Testis (tissue), 3 donors: ENCODE data around the gene NAT14. TPM values are rescaled to one million over a fixed set of nuclear protein-coding genes. Genes with fewer than 3 reads are reported as not detected.

Experiments used
- DNase-seq: peaks from one replicate; pipeline ENCODE4 v3.0.0-alpha.2; 2019
- H3K27ac ChIP-seq, 2 donors: fragments of 200-600 bp; sonication (generic); one replicate each; pipeline ENCODE4 v1.5.1; 2019
- H3K27me3 ChIP-seq: fragments of 200-600 bp; sonication (generic); one replicate; pipeline ENCODE4 v1.5.1; 2019
- H3K36me3 ChIP-seq: fragments of 200-600 bp; sonication (generic); one replicate; pipeline ENCODE4 v1.5.1; 2017; ENCODE audit warnings: low read depth; ENCODE audit errors: missing control alignments
- H3K4me1 ChIP-seq: fragments of 200-600 bp; sonication (generic); one replicate; pipeline ENCODE4 v1.5.1; 2019
- H3K4me3 ChIP-seq, 2 donors: fragments of 200-600 bp; sonication (generic); one replicate each; pipeline ENCODE4 v1.5.1; 2017 to 2019
- H3K9me3 ChIP-seq: fragments of 200-600 bp; sonication (generic); one replicate; pipeline ENCODE4 v1.5.1; 2017
- CTCF ChIP-seq, 3 experiments: fragments of 450-650 bp in 2 of 3; fragments of 200-600 bp in 1 of 3; sonication (generic) in 1 of 3; IDR thresholded peaks; one replicate each; pipeline ENCODE4 v1.5.1; 2016 to 2019; ENCODE audit warnings: antibody characterized with exemption in 3 of 3, mild to moderate bottlenecking in 2 of 3, moderate library complexity in 1 of 3
- POLR2A ChIP-seq: fragments of 450-650 bp; IDR thresholded peaks from one replicate; pipeline ENCODE4 v1.6.1; 2017; ENCODE audit warnings: antibody characterized with exemption, mild to moderate bottlenecking, moderate library complexity
- WGBS, 2 donors: methylation state at CpG; one replicate each; pipeline ENCODE4 v1.1.5; 2018; 5-methylcytosine and 5-hydroxymethylcytosine counted together
- intact Hi-C: fragments of 100-400 bp; cut with DNase I; formaldehyde crosslinking; loops from one replicate; pipeline ENCODE4 v1.15.1; 2023; ENCODE audit warnings: low total_unique reads
- polyA plus RNA-seq: library from polyadenylated mRNA; stranded (reverse); fragments of 350-450 nt; fragmentation: Illumina TruSeq; extraction: RNeasy Lipid Tissue Mini Kit (QIAGEN cat#74804); gene quantifications from one replicate; pipeline ENCODE4 v1.2.3, GENCODE V29; 2014; ENCODE audit warnings: low read depth, low replicate concordance; ENCODE audit not compliant: insufficient read depth
- total RNA-seq, 2 donors: library from RNA; depleted of rRNA; stranded (reverse); fragments of >200 nt; gene quantifications; one replicate each; pipeline ENCODE4 v1.2.3, GENCODE V29; 2016

The NAT14 gene
- total and polyA plus RNA-seq, 3 donors from 2014 or later = 12.0 to 17.3 (median 16.0) TPM

GRCh38 chr19:55473225-55474012 is 11.6 kb upstream of the NAT14 start:
- Histone ChIP-seq H3K4me3 (no peak overlapping the region), H3K27me3 (no peaks in the 10 kb centered on the region), H3K4me1 (peaks cover 13% of the 10 kb centered on the region), H3K9me3 (no peaks in the 10 kb centered on the region), H3K36me3 (no peaks in the 10 kb centered on the region), H3K27ac (no peak overlapping the region)
- no peak for DNase-seq
- WGBS, 2 donors = 75 to 76% methylated on average over 16 of the region's 16 CpGs
- TF ChIP-seq CTCF (IDR thresholded peaks at IDR 0.05) = no peak
- TF ChIP-seq POLR2A = no peak
- intact Hi-C loops = no loop called here

- H3K9me3 ChIP-seq = no peaks in the 10 kb centered on the region
- H3K4me1 ChIP-seq = peaks cover 21% of the 10 kb centered on the region
- no peaks in the 10 kb centered on the region for H3K27me3 ChIP-seq
- DNase-seq = no peak
- no peaks in the 10 kb centered on the region for H3K36me3 ChIP-seq
- TF ChIP-seq CTCF (IDR thresholded peaks at IDR 0.05) = no peak
- TF ChIP-seq POLR2A = no peak
- intact Hi-C loops = no loop called here
- WGBS, 2 donors = 80 to 87% methylated on average over 16 to 19 of the region's 19 CpGs
- no peak overlapping the region for H3K4me3 ChIP-seq
- H3K27ac ChIP-seq = no peak overlapping the region
Observed at GRCh38 chr19:55474269-55475265, 10.4 kb upstream of the NAT14 start.

GRCh38 chr19:55476100-55476775 is 8.8 kb upstream of the NAT14 start, which contains the start of gene ZNF628:
ZNF628 (plus strand) TSS chr19:55476617; CDS start chr19:55479911, 3,294 bp downstream.
- intact Hi-C loops = no loop called here
- TF ChIP-seq CTCF (IDR thresholded peaks at IDR 0.05) (no peak), POLR2A (peak; percentile 27)
- H3K9me3 ChIP-seq = no peaks in the 10 kb centered on the region
- peak; percentile 99 for DNase-seq
- peak within 1 kb of the TSS; percentile 56 to 71 for H3K4me3 ChIP-seq
- no peaks in the 10 kb centered on the region for H3K36me3 ChIP-seq
- peak within 1 kb of the TSS; percentile 94 to 98 for H3K27ac ChIP-seq
- 1 to 2% methylated on average over 6 to 61 of the region's 61 CpGs for WGBS, 2 donors
- peaks cover 33% of the 10 kb centered on the region for H3K4me1 ChIP-seq
- no peaks in the 10 kb centered on the region for H3K27me3 ChIP-seq

- no peak for DNase-seq
- Histone ChIP-seq H3K27ac (peak overlapping the region in 1 of 2 donors; percentile 98), H3K4me1 (peaks cover 33% of the 10 kb centered on the region)
Observed at GRCh38 chr19:55477905-55478304, 7.1 kb upstream of the NAT14 start.

More at GRCh38 chr19:55477905-55478304, 7.1 kb upstream of the NAT14 start:
- Histone ChIP-seq H3K27me3 (no peaks in the 10 kb centered on the region), H3K4me3 (peak overlapping the region in 1 of 2 donors; percentile 71), H3K9me3 (no peaks in the 10 kb centered on the region), H3K36me3 (no peaks in the 10 kb centered on the region)
- no peak for TF ChIP-seq POLR2A
- no peak for TF ChIP-seq CTCF (IDR thresholded peaks at IDR 0.05)
- WGBS, 2 donors = 65 to 68% methylated on average over 13 of the region's 13 CpGs
- intact Hi-C loops = no loop called here
